Activated naive CD4-positive, alpha-beta T cell treated with anti-CD3 and anti-CD28 coated beads for 36 hours (primary cell): ENCODE measurements around the gene COL4A1. TPM values are rescaled to one million over a fixed set of nuclear protein-coding genes. Genes with fewer than 3 reads are reported as not detected.

Source experiments
- CTCF ChIA-PET: fragments of 350-600 bp; sonication (Branson Sonifier 250); formaldehyde crosslinking; loops from one replicate; lab custom pipeline; 2021; ENCODE audit warnings: antibody characterized with exemption; lab: Charles Lee
- DNase-seq: peaks from one replicate; pipeline ENCODE4 v3.0.0-alpha.2; 2020
- H3K27ac Mint-ChIP-seq: one replicate; pipeline ENCODE4 v1.8.0; 2021; ENCODE audit warnings: mild to moderate bottlenecking, mixed read lengths
- H3K27me3 Mint-ChIP-seq: one replicate; pipeline ENCODE4 v1.8.0; 2021; ENCODE audit warnings: low read depth, mixed read lengths
- H3K36me3 Mint-ChIP-seq: one replicate; pipeline ENCODE4 v1.8.0; 2021; ENCODE audit warnings: low read depth, mixed read lengths
- H3K4me1 Mint-ChIP-seq: one replicate; pipeline ENCODE4 v1.8.0; 2021; ENCODE audit warnings: low read depth, mixed read lengths
- H3K4me3 Mint-ChIP-seq: one replicate; pipeline ENCODE4 v1.8.0; 2021; ENCODE audit warnings: mild to moderate bottlenecking, moderate library complexity, mixed read lengths
- H3K9me3 Mint-ChIP-seq: one replicate; pipeline ENCODE4 v1.8.0; 2021; ENCODE audit warnings: mixed read lengths
- intact Hi-C: fragments of 100-400 bp; cut with micrococcal nuclease; formaldehyde crosslinking; loops from one replicate; pipeline ENCODE4 v1.15.1; 2023
- total RNA-seq, 2 experiments: library from RNA; stranded (reverse); gene quantifications; one replicate each; pipeline ENCODE4 v1.2.3, GENCODE V29; 2021

COL4A1 gene
- total RNA-seq, 2 experiments from 2014 or later, result 0.07 TPM; not detected in 1

DNA sequence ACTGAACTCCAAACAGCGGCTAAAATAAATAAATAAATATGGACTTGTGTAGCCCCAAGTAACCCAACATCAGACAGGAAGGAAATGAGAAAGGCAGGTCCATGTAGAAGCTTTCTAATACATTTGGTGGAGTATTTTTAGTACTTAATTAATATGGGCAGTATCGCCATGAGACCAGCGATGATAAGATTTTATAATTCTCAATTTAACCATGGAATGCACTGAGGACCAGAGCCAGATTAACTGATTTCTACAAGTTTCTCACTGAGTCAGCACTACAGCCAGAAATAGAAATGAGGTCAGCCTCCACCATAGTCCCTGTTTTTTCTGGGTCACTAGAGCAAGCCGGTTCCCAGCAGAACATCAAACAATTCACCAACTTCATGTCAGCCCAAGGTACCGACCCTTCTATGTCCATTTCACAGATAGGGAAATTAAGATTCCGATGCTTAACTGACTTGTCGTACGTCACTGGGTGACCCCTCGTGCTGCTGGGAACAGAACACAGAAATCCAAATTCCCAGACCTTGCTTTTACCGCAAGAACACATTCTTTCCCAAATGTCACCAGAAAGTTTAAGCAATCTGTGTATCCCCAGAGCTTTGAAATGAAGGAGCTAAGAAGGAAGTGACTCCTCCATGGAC lies 90.4 kb downstream of the COL4A1 start:
- DNase-seq, result no peak
- H3K9me3 Mint-ChIP-seq, result no peaks in the 10 kb centered on the region
- peaks cover 9% of the 10 kb centered on the region for H3K27me3 Mint-ChIP-seq
- no peaks in the 10 kb centered on the region for H3K36me3 Mint-ChIP-seq
- CTCF ChIA-PET, result interaction anchor here (1.0 to 1.3 kb wide), 2 partner anchors 8 to 195 kb away, joined by 3 to 6 read pairs; no protein-coding TSS in a partner anchor
- H3K27ac Mint-ChIP-seq, result no peak overlapping the region
- H3K4me3 Mint-ChIP-seq, result no peak overlapping the region
- intact Hi-C loops, result no loop called here
- no peaks in the 10 kb centered on the region for H3K4me1 Mint-ChIP-seq

DNA sequence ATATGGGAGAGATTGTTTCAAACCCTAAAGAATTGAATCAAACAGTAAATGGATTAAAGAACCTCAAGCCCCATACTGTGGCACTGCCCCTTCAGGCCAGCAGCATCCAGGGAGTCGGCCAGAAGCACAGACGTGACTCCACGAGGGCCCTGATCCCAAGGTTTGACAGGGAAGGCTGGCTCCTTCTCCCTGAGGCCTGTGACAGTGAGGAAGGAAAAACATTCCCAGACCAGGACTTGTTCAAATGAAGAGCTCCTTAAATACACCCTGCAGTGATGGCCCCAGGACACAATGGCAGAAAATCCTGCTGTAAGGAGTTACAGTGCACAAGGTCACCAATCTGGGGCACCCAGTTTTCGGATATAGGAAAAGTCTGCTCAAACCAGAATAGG lies 91.0 kb downstream of the COL4A1 start:
- Mint-ChIP-seq H3K27me3 (peaks cover 9% of the 10 kb centered on the region), H3K9me3 (no peaks in the 10 kb centered on the region), H3K4me1 (no peaks in the 10 kb centered on the region), H3K36me3 (no peaks in the 10 kb centered on the region), H3K4me3 (no peak overlapping the region), H3K27ac (no peak overlapping the region)
- DNase-seq, result no peak
- CTCF ChIA-PET, result interaction anchor here (1.0 kb wide), 1 partner anchor 8 kb away, joined by 3 read pairs; no protein-coding TSS in a partner anchor
- intact Hi-C loops, result no loop called here

DNA sequence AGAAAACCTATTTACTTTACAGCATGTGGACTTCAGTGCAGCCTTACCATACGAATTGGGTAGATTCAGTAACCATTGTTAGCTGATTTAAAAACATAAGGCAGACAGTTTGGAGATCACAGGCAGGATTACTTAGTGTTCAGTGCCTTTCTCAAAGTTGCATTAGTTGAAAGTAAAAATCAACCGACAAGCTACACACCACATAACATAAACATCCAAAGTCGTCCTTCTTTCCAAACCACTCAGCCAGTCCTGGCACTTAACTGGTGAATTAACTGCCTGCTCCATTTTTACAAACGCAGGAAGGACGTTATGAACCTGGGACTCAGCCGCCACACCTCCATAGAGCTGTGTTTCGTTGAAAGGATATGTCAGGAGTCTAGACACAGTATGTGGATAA lies 91.4 kb downstream of the COL4A1 start:
- peaks cover 9% of the 10 kb centered on the region for H3K27me3 Mint-ChIP-seq
- CTCF ChIA-PET, result interaction anchor here (1.0 kb wide), 1 partner anchor 9 kb away, joined by 3 read pairs; no protein-coding TSS in a partner anchor
- H3K4me1 Mint-ChIP-seq, result no peaks in the 10 kb centered on the region
- H3K27ac Mint-ChIP-seq, result no peak overlapping the region
- intact Hi-C loops, result no loop called here
- H3K36me3 Mint-ChIP-seq, result no peaks in the 10 kb centered on the region
- no peaks in the 10 kb centered on the region for H3K9me3 Mint-ChIP-seq
- DNase-seq, result no peak
- H3K4me3 Mint-ChIP-seq, result no peak overlapping the region

- Mint-ChIP-seq H3K36me3 (no peaks in the 10 kb centered on the region), H3K9me3 (no peaks in the 10 kb centered on the region), H3K4me1 (no peaks in the 10 kb centered on the region), H3K27me3 (peaks cover 9% of the 10 kb centered on the region), H3K27ac (no peak overlapping the region), H3K4me3 (no peak overlapping the region)
- no peak for DNase-seq
- intact Hi-C loops, result no loop called here
- CTCF ChIA-PET, result no interaction called here
These were observed 92.3 kb downstream of the COL4A1 start for GRCh38 chr13:110214637-110215036.

DNA sequence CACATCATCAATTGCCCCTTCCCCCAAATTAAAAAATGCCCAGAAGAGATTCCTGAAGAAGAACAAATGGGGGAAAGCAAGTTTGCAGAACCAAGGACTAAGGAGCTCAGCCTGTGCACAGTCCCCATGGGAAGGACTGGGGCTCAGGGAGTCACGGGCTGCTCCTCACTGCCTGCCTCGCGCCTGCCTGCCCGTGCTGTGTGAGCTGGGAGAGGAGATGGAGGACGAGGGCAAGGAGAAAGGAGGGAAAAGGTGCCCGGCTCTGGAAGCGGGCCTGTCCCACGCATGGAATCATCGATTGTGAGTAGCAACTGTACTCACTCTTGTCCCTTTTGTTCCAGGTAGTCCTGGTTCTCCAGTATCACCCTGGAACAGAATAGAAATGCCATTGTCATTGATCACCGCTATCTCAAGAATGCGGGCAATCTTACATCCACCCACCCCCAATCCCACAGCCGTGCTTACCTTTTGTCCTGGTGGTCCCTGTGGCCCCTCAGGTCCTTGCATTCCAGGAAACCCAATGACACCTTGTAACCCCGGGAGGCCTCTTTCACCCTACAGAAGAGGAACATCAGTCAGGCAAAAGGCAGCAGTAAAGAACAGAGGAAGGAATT lies 93.4 kb downstream of the COL4A1 start:
- no peak overlapping the region for H3K4me3 Mint-ChIP-seq

GRCh38 chr13:110212529-110212928 lies 94.4 kb downstream of the COL4A1 start:
- no peak overlapping the region for H3K4me3 Mint-ChIP-seq
- no peaks in the 10 kb centered on the region for H3K36me3 Mint-ChIP-seq
- intact Hi-C loops, result no loop called here
- H3K9me3 Mint-ChIP-seq, result no peaks in the 10 kb centered on the region
- H3K27me3 Mint-ChIP-seq, result peaks cover 9% of the 10 kb centered on the region
- no peak overlapping the region for H3K27ac Mint-ChIP-seq
- no peak for DNase-seq
- CTCF ChIA-PET, result no interaction called here
- no peaks in the 10 kb centered on the region for H3K4me1 Mint-ChIP-seq

More for the DNA sequence above, 93.4 kb downstream of the COL4A1 start:
- Mint-ChIP-seq H3K4me1 (no peaks in the 10 kb centered on the region), H3K27me3 (peaks cover 9% of the 10 kb centered on the region), H3K36me3 (no peaks in the 10 kb centered on the region), H3K9me3 (no peaks in the 10 kb centered on the region), H3K27ac (no peak overlapping the region)
- CTCF ChIA-PET, result no interaction called here
- intact Hi-C loops, result no loop called here
- no peak for DNase-seq

- H3K4me3 Mint-ChIP-seq, result no peak overlapping the region
- H3K9me3 Mint-ChIP-seq, result no peaks in the 10 kb centered on the region
- H3K27me3 Mint-ChIP-seq, result peaks cover 6% of the 10 kb centered on the region
- intact Hi-C loops, result no loop called here
- CTCF ChIA-PET, result no interaction called here
- no peaks in the 10 kb centered on the region for H3K4me1 Mint-ChIP-seq
- H3K27ac Mint-ChIP-seq, result no peak overlapping the region
- no peak for DNase-seq
- H3K36me3 Mint-ChIP-seq, result no peaks in the 10 kb centered on the region
These were observed 95.2 kb downstream of the COL4A1 start for GRCh38 chr13:110211735-110212134.

- intact Hi-C loops, result no loop called here
- CTCF ChIA-PET, result no interaction called here
- no peaks in the 10 kb centered on the region for H3K4me1 Mint-ChIP-seq
- H3K27me3 Mint-ChIP-seq, result peaks cover 6% of the 10 kb centered on the region
- no peaks in the 10 kb centered on the region for H3K9me3 Mint-ChIP-seq
- H3K4me3 Mint-ChIP-seq, result no peak overlapping the region
- no peak for DNase-seq
- no peak overlapping the region for H3K27ac Mint-ChIP-seq
- no peaks in the 10 kb centered on the region for H3K36me3 Mint-ChIP-seq
These were observed 95.9 kb downstream of the COL4A1 start for GRCh38 chr13:110211046-110211445.

GRCh38 chr13:110210604-110210985 lies 96.4 kb downstream of the COL4A1 start:
- CTCF ChIA-PET, result no interaction called here
- Mint-ChIP-seq H3K4me1 (no peaks in the 10 kb centered on the region), H3K36me3 (no peaks in the 10 kb centered on the region), H3K27ac (no peak overlapping the region), H3K9me3 (no peaks in the 10 kb centered on the region), H3K27me3 (peaks cover 6% of the 10 kb centered on the region), H3K4me3 (no peak overlapping the region)
- no peak for DNase-seq
- intact Hi-C loops, result no loop called here

- peaks cover 3% of the 10 kb centered on the region for H3K27me3 Mint-ChIP-seq
- intact Hi-C loops, result no loop called here
- no peak overlapping the region for H3K27ac Mint-ChIP-seq
- H3K4me1 Mint-ChIP-seq, result no peaks in the 10 kb centered on the region
- no peak for DNase-seq
- H3K4me3 Mint-ChIP-seq, result no peak overlapping the region
- H3K9me3 Mint-ChIP-seq, result no peaks in the 10 kb centered on the region
- no peaks in the 10 kb centered on the region for H3K36me3 Mint-ChIP-seq
- CTCF ChIA-PET, result interaction anchor here (0.7 kb wide), 1 partner anchor 9 kb away, joined by 3 read pairs; no protein-coding TSS in a partner anchor
These were observed 96.9 kb downstream of the COL4A1 start for GRCh38 chr13:110209950-110210603.

GRCh38 chr13:110208116-110208515 lies 98.8 kb downstream of the COL4A1 start:
- no peaks in the 10 kb centered on the region for H3K36me3 Mint-ChIP-seq
- H3K27me3 Mint-ChIP-seq, result no peaks in the 10 kb centered on the region
- H3K9me3 Mint-ChIP-seq, result no peaks in the 10 kb centered on the region
- DNase-seq, result no peak
- intact Hi-C loops, result no loop called here
- H3K4me1 Mint-ChIP-seq, result no peaks in the 10 kb centered on the region
- H3K4me3 Mint-ChIP-seq, result no peak overlapping the region
- CTCF ChIA-PET, result no interaction called here
- no peak overlapping the region for H3K27ac Mint-ChIP-seq

DNA sequence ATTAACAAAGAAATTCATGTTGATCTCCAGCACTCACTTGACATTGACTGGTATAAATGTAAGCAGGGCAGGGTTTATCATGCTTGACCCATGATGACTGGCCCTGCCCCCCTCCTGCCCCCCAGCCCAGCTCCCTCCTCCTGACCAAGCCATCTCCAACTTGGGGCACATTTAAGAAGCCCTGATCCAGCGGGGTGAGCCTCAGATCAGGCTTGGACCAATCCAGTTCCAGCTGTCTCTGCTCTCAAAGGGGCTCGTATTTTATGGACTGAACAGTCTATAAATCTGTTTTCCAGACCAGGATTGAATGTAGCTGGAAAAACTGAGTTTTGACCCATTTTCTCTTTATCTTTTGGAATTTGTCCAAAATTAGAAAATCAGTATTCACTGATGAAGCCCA lies 100.0 kb downstream of the COL4A1 start:
- Mint-ChIP-seq H3K36me3 (no peaks in the 10 kb centered on the region), H3K9me3 (no peaks in the 10 kb centered on the region), H3K4me1 (no peaks in the 10 kb centered on the region), H3K4me3 (no peak overlapping the region), H3K27me3 (no peaks in the 10 kb centered on the region), H3K27ac (no peak overlapping the region)
- intact Hi-C loops, result no loop called here
- no peak for DNase-seq
- CTCF ChIA-PET, result interaction anchor here (1.0 kb wide), 1 partner anchor 180 kb away, joined by 3 read pairs; no protein-coding TSS in a partner anchor
